ENCODE measurements around the gene UBE2B. TPM values are rescaled to one million over a fixed set of nuclear protein-coding genes. Genes with fewer than 3 reads are reported as not detected.
"Not testable (repeated sequence)": the region's sequence is repeated elsewhere in the genome, so short reads cannot be mapped to it uniquely, and the experiment has no call there.

UBE2B gene
- total RNA-seq: 10 to 100 TPM; 61.2 to 81.9 TPM

GRCh38 chr5:134370871-134371833 is at the start of gene UBE2B:
TSS of gene UBE2B (plus strand) at chr5:134371569. CDS start at chr5:134371596, 27 bp downstream.
- DNase-seq (ENCODE audit: low spot score): peak; percentile 100
- Histone ChIP-seq H3K9me3 (no peaks in the 10 kb centered on the region), H3K36me3 (peaks cover 13% of the 10 kb centered on the region), H3K27me3 (no peaks in the 10 kb centered on the region), H3K27ac (peak within 1 kb of the TSS; percentile 98 to 100), H3K4me1 (peaks cover 0 to 44% of the 10 kb centered on the region in 2 donors), H3K4me3 (peak within 1 kb of the TSS; percentile 78 to 98)
- no peak for TF ChIP-seq CTCF (IDR thresholded peaks at IDR 0.05)

- Histone ChIP-seq H3K4me3 (no peak overlapping the region), H3K27ac (no peak overlapping the region), H3K4me1 (no peaks in the 10 kb centered on the region), H3K36me3 (no peaks in the 10 kb centered on the region), H3K27me3 (no peaks in the 10 kb centered on the region), H3K9me3 (peaks cover 6 to 18% of the 10 kb centered on the region in 2 donors)
- no peak for TF ChIP-seq CTCF (IDR thresholded peaks at IDR 0.05)
- no peak for DNase-seq (ENCODE audit: low spot score)
Observed at GRCh38 chr5:134327327-134327726, 44.0 kb upstream of the UBE2B start.

- Histone ChIP-seq H3K36me3 (no peaks in the 10 kb centered on the region), H3K4me1 (no peaks in the 10 kb centered on the region), H3K27ac (no peak overlapping the region), H3K27me3 (no peaks in the 10 kb centered on the region), H3K9me3 (peaks cover 6 to 18% of the 10 kb centered on the region in 2 donors), H3K4me3 (no peak overlapping the region)
- DNase-seq (ENCODE audit: low spot score): no peak
- TF ChIP-seq CTCF (IDR thresholded peaks at IDR 0.05): no peak
Observed at GRCh38 chr5:134328619-134329018, 42.8 kb upstream of the UBE2B start.

GRCh38 chr5:134336833-134337232 is 34.5 kb upstream of the UBE2B start:
- not testable (repeated sequence) for DNase-seq (ENCODE audit: low spot score); H3K4me1 ChIP-seq; H3K36me3 ChIP-seq; H3K27me3 ChIP-seq; H3K9me3 ChIP-seq; H3K4me3 ChIP-seq; H3K27ac ChIP-seq

- not testable (repeated sequence) for DNase-seq (ENCODE audit: low spot score); H3K36me3 ChIP-seq; H3K4me3 ChIP-seq; H3K4me1 ChIP-seq; H3K9me3 ChIP-seq; H3K27me3 ChIP-seq; H3K27ac ChIP-seq
Observed at GRCh38 chr5:134343500-134343899, 27.9 kb upstream of the UBE2B start.

GRCh38 chr5:134345476-134345875 is 25.9 kb upstream of the UBE2B start:
- not testable (repeated sequence) for DNase-seq (ENCODE audit: low spot score); H3K4me3 ChIP-seq; H3K36me3 ChIP-seq; H3K9me3 ChIP-seq; H3K27me3 ChIP-seq; H3K27ac ChIP-seq; H3K4me1 ChIP-seq

GRCh38 chr5:134345996-134346395 is 25.4 kb upstream of the UBE2B start:
- Histone ChIP-seq H3K9me3 (no peaks in the 10 kb centered on the region), H3K27ac (no peak overlapping the region), H3K27me3 (no peaks in the 10 kb centered on the region), H3K4me3 (no peak overlapping the region), H3K4me1 (no peaks in the 10 kb centered on the region), H3K36me3 (no peaks in the 10 kb centered on the region)
- DNase-seq (ENCODE audit: low spot score): no peak
- no peak for TF ChIP-seq CTCF (IDR thresholded peaks at IDR 0.05)
